GM19452 (cell line): ENCODE measurements around the gene TRDN.
"Not testable (repeated sequence)": the region's sequence is repeated elsewhere in the genome, so short reads cannot be mapped to it uniquely, and the experiment has no call there.

Experiments
- ATAC-seq: cut with Tn5 transposase; IDR thresholded peaks from one replicate; pipeline ENCODE4 v1.9.1; 2021; ENCODE audit not compliant: unreplicated experiment

TRDN gene

GRCh38 chr6:123314459-123314858, 322.3 kb downstream of the TRDN start:
- not testable (repeated sequence) for ATAC-seq

- no peak for ATAC-seq
Observed at GRCh38 chr6:123309130-123309529, 327.6 kb downstream of the TRDN start.

GRCh38 chr6:123306334-123306733, 330.4 kb downstream of the TRDN start:
- no peak for ATAC-seq

- ATAC-seq = no peak
Observed at GRCh38 chr6:123295672-123296071, 341.1 kb downstream of the TRDN start.

- ATAC-seq = no peak
Observed at GRCh38 chr6:123295181-123295580, 341.6 kb downstream of the TRDN start.

GRCh38 chr6:123288649-123289048, 348.1 kb downstream of the TRDN start:
- no peak for ATAC-seq

- no peak for ATAC-seq
Observed at GRCh38 chr6:123276546-123276980, 360.2 kb downstream of the TRDN start.

- ATAC-seq = no peak
Observed at GRCh38 chr6:123263981-123264380, 372.8 kb downstream of the TRDN start.

GRCh38 chr6:123240626-123241025, 396.1 kb downstream of the TRDN start:
- ATAC-seq = no peak

GRCh38 chr6:123233336-123233735, 403.4 kb downstream of the TRDN start:
- ATAC-seq = no peak

- not testable (repeated sequence) for ATAC-seq
Observed at GRCh38 chr6:123227789-123228188, 409.0 kb downstream of the TRDN start.

GRCh38 chr6:123226398-123226797, 410.4 kb downstream of the TRDN start:
- no peak for ATAC-seq

GRCh38 chr6:123224077-123224476, 412.7 kb downstream of the TRDN start:
- no peak for ATAC-seq

GRCh38 chr6:123223461-123223860, 413.3 kb downstream of the TRDN start:
- ATAC-seq = no peak

GRCh38 chr6:123215211-123215610, 421.5 kb downstream of the TRDN start:
- ATAC-seq = no peak

- no peak for ATAC-seq
Observed at GRCh38 chr6:123214433-123214832, 422.3 kb downstream of the TRDN start.

- no peak for ATAC-seq
Observed at GRCh38 chr6:123213921-123214320, 422.8 kb downstream of the TRDN start.

GRCh38 chr6:123211777-123212545, 424.8 kb downstream of the TRDN start:
- ATAC-seq = no peak

- ATAC-seq = no peak
Observed at GRCh38 chr6:123210645-123211044, 426.1 kb downstream of the TRDN start.

- no peak for ATAC-seq
Observed at GRCh38 chr6:123207967-123208510, 428.7 kb downstream of the TRDN start.

- ATAC-seq = no peak
Observed at GRCh38 chr6:123203928-123204327, 432.8 kb downstream of the TRDN start.

GRCh38 chr6:123201869-123202372, 434.8 kb downstream of the TRDN start:
- no peak for ATAC-seq
